Choroid plexus epithelial cell (primary cell): ENCODE results near the gene POLA1.
A peak's percentile ranks its signal among the peaks of the same experiment; 100 is the strongest.

ENCODE experiments used
- DNase-seq: peaks from one replicate; pipeline ENCODE4 v3.0.0-alpha.2; 2010; ENCODE audit warnings: low read depth
- H3K4me3 ChIP-seq: 2 replicates; pipeline ENCODE4 v1.5.1; 2011; ENCODE audit warnings: low read depth, mild to moderate bottlenecking, control low read depth, low read length, moderate library complexity
- CTCF ChIP-seq: conservative IDR thresholded peaks from 2 replicates; pipeline ENCODE4 v1.5.1; 2011; ENCODE audit warnings: low read depth, mild to moderate bottlenecking, control low read depth, inconsistent platforms, low read length, moderate library complexity

POLA1 gene

GRCh38 chrX:24874604-24875247 lies 181.0 kb downstream of the POLA1 start:
- no peak for DNase-seq
- no peak overlapping the region for H3K4me3 ChIP-seq
- TF ChIP-seq CTCF, result no peak

- DNase-seq, result no peak
- TF ChIP-seq CTCF, result no peak
- H3K4me3 ChIP-seq, result no peak overlapping the region
These were observed 183.0 kb downstream of the POLA1 start for GRCh38 chrX:24876530-24877287.

GRCh38 chrX:24877288-24877664 lies 183.6 kb downstream of the POLA1 start:
- DNase-seq, result no peak
- no peak for TF ChIP-seq CTCF
- H3K4me3 ChIP-seq, result no peak overlapping the region

GRCh38 chrX:24877854-24878650 lies 184.3 kb downstream of the POLA1 start:
- H3K4me3 ChIP-seq, result no peak overlapping the region
- TF ChIP-seq CTCF, result no peak
- DNase-seq, result peak; percentile 55

GRCh38 chrX:24879679-24880078 lies 186.0 kb downstream of the POLA1 start:
- no peak overlapping the region for H3K4me3 ChIP-seq
- DNase-seq, result no peak
- TF ChIP-seq CTCF, result no peak

GRCh38 chrX:24886916-24887315 lies 193.2 kb downstream of the POLA1 start:
- no peak for TF ChIP-seq CTCF
- DNase-seq, result no peak

More at GRCh38 chrX:24886916-24887315, 193.2 kb downstream of the POLA1 start:
- no peak overlapping the region for H3K4me3 ChIP-seq
